ENCODE results near the gene ACSF2.

The ACSF2 gene

DNA sequence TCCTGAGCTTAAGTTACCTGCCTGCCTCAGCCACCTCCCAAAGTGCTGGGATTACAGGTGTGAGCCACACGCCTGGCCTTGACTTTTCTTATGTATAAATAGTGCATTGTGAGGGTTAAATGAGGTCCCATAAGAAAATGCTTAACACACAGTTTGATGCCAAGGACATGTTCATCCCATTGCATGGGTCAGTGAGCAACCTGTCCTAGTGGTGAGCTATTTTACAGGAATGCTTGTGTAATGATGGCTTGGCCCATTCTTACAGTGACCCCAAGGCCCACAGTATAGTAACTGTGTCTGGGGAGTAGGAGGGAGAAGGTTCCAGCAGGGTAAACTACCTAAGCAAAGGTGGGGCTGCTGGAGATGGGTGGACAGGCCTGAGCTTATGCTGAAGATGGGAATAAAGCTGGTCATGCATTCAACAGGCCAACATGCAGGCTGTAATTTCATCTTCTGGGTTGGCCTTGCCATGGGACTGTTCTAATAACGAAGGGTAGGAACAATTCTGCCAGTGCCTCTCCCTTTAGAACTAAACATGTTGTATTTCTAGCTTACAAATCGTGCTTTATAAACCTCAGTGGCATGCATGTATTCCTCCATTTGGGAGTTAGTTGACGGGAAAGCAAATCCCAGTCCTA lies 6.2 kb downstream of the ACSF2 start:
- intact Hi-C loops (cut with DNase I): no loop called here
- no peak for DNase-seq

- DNase-seq: peak in 1 of 10 donors; percentile 26
- intact Hi-C loops (cut with DNase I): no loop called here
These were observed 11.4 kb downstream of the ACSF2 start for GRCh38 chr17:50437409-50437808.

DNA sequence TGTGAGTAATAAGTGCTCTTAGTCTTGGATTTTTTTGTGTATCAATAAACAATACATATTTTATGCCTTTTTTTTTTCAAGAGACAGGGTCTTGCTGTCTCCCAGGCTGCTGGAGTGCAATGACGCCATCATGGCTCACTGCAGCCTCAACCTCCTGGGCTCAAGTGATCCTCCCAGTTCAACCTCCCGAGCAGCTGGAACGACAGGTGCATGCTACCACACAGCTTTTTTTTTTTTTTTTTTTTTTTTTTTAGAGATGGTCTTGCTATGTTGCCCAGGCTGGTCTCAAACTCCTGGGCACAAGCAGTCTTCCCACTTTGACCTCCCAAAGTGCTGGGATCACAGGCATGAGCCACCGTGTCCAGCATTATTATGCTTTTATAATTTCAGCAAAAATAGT lies 13.0 kb downstream of the ACSF2 start:
- intact Hi-C loops (cut with DNase I): no loop called here

DNA sequence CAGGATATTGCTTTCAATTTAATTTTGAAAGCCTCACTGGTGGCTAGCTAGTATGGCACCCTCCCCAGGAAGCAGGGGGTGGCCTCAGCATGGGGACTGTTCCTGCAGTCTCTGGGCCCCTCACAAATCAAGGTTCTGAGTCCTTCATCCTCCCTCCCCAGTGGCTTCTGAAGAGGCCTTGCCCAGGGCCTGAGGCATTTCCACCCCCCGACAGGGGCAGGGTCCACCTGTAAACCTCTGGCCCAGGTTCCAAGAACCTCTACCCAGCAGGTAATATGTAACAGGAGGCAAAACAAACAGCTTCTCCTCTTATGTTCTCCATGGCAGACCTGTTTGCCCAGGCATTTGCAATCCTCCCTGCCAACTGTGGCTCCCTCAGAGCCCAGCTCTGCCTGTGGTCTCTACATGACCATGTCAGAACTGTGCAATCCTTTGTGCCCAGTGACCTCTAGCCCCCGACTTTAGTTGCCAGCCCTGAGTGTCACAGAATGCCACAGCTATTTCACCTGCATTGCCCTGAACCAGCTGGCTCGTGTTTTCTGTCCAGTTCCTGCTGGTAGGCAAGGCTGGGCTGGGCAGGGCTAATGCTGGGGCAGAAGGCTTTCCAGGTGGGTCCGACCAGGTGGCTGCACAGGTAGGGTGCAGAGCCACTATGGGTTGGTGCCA lies 14.3 kb downstream of the ACSF2 start:
- peak in 1 of 10 donors; percentile 49 for DNase-seq
- intact Hi-C loops (cut with DNase I): no loop called here

More for the DNA sequence above, 13.0 kb downstream of the ACSF2 start:
- peak in 1 of 10 donors; percentile 29 for DNase-seq

- intact Hi-C loops (cut with DNase I): no loop called here
- peak in 1 of 10 donors; percentile 69 for DNase-seq
These were observed 15.1 kb downstream of the ACSF2 start for GRCh38 chr17:50440838-50441829.

- intact Hi-C loops (cut with DNase I): no loop called here
These were observed 17.5 kb downstream of the ACSF2 start for GRCh38 chr17:50443505-50443974.

DNA sequence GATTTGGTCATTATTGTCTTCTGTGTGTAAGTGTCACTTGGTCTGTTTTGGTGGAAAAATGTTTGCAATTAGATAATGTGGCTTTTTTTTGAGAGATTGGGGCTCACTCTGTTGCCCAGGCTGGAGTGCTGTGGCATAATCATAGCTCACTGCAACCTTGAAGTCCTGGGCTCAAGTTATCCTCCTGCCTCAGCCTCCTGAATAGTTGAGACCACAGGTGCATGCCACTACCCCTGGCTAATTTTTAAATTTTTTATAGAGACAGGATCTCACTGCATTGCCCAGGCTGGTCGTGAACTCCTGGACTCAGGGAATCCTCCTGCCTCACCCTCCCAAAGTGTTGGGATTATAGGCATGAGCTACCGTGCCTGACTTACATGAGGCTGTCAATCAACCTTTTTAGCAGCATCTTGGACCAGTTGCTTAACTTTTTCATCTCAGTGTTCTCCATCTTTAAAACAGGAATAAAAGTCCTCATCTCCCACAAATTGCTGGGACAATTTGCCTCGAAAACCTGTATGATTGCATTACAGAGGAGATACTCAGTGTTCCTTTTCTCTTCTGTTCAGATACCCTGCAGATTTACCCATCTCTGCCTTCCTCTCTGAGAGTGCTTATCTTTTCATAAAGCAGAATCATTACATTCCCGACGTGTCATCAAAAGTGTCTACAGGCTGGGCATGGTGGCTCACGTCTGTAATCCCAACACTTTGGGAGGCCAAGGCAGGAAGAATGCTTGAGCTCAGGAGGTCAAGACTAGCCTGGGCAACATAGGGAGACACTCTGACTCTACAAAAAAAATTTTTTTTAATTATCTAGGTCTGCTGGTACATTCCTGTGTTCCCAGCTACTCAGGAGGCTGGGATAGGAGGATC lies 19.1 kb downstream of the ACSF2 start:
- intact Hi-C loops (cut with DNase I): no loop called here
- DNase-seq: peak in 1 of 10 donors; percentile 12

More at GRCh38 chr17:50443505-50443974, 17.5 kb downstream of the ACSF2 start:
- no peak for DNase-seq

GRCh38 chr17:50445730-50446325 lies 19.8 kb downstream of the ACSF2 start:
- peak in 1 of 10 donors; percentile 3 for DNase-seq
- intact Hi-C loops (cut with DNase I): no loop called here

DNA sequence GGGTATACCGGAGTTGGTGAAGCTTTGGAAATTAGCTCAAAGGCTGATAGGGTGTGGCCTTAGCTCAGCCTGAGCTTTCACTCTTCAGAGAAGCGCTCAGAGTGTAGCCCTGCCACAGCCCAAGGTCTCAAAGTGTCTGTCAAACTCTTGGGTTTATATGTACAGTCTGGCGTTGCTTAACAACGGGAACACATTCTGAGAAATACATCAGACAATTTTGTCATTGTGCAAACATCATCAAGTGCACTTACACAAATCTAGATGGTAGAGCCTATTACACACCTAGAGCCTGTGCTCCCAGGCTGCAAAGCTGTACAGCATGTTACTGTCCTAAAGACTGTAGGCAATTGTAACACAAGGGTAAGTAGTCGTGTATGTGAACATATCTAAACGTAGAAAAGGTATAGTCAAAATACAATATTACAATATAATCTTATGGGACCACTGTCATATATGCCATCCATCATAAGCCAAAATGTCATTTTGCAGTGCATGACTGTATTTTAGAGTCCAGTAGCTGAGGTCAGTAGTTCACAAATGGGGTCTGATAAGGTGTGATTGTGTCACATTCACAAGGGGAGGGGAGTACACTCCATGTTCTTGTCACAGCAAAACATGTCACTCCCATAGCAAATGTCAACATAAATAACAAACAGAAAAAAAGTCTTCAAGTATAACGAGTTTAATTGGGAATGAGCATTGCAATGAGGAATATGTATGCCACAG lies 22.0 kb downstream of the ACSF2 start:
- intact Hi-C loops (cut with DNase I): no loop called here
- peak in 2 of 10 donors; percentile 32 for DNase-seq

DNA sequence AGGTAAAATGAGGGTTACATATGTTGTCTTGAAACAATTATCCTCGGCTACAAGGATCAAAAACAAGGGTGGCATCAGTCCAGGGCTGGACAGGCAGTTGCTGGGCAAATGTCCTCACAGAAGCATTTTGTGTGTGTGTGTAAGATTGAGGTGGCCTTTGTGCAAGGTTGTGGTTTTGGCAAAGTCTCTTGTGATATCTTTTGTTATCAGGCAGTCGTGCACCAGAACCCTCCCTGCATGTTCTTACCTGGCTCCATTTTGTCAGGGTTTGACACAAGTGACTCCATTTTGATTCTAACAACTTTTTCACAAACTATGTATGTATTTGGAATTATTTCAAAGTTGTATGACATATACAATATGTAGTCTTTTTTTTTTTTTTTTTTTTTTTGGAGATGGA lies 22.6 kb downstream of the ACSF2 start:
- intact Hi-C loops (cut with DNase I): no loop called here
- peak in 1 of 10 donors; percentile 7 for DNase-seq

GRCh38 chr17:50451943-50452629 lies 26.1 kb downstream of the ACSF2 start:
- intact Hi-C loops (cut with DNase I): no loop called here
- peak in 1 of 10 donors; percentile 24 for DNase-seq

DNA sequence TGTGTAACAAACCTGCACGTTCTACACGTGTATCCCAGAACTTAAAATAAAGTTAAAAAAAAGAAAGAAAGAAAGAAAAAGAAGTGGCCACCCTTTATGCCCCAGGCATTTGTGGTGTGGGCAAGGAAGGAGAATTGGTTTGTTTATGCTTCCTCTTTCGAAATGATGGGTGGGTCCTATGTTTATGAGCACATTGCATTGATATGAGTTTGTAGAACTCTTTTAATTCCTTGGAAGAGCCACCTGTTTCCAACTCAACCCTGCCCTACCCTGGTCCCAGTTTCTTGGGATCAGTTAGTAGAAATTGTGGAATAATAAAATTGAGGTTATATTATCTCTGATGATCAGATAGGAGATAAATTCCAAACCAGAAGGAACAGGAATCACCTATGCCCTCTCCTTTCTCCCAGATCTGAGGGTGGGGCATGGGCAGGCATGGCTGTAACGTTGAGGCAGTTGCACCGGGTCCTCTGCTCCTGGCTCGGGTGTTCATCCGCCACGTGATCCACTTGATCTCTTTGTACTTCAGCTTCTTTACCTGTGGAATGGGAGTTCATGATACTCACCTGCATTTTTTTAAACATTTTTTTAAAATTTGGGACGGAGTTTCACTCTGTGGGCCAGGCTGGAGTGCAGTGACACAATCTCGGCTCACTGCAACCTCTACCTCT lies 26.7 kb downstream of the ACSF2 start:
- peak in 2 of 10 donors; percentile 38 to 66 for DNase-seq
- intact Hi-C loops (cut with DNase I): no loop called here

DNA sequence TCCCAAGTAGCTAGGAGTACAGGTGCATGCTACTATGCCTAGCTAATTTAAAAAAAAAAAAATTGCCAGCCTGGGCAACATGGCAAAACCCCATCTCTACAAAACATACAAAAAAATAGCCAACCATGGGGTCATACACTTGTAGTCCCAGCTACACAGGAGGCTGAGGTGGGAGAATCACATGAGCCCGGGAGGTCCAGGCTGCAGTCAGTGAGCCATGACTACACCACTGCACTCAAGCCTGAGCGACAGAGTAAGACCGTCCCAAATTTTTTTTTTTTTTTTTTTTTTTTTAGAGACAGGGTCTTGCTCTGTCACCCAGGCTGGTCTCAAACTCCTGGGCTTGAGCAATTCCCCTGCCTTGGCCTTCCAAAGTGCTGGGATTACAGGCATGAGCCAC lies 27.9 kb downstream of the ACSF2 start:
- intact Hi-C loops (cut with DNase I): no loop called here
- peak in 2 of 10 donors; percentile 8 to 18 for DNase-seq

DNA sequence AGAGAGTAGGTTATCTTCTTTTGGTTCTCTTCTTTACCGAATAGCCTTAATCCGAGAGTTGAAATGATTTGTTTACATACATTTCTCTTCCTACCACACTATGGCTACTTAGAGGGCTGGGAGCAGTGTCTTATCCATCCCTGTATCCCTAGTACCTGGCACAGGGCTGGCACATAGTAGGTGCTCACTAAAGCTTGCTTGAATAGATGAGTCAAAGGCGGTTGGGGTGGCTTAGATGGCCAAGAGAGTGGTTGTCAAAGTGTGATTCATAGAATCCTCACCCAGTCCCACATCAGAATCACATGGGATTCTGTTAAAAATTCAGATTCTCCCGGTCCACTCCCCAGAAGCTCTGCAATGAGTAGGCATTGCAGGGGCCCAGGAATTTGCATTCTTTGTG lies 31.6 kb downstream of the ACSF2 start:
- peak in 1 of 10 donors; percentile 8 for DNase-seq
- intact Hi-C loops (cut with DNase I): no loop called here

DNA sequence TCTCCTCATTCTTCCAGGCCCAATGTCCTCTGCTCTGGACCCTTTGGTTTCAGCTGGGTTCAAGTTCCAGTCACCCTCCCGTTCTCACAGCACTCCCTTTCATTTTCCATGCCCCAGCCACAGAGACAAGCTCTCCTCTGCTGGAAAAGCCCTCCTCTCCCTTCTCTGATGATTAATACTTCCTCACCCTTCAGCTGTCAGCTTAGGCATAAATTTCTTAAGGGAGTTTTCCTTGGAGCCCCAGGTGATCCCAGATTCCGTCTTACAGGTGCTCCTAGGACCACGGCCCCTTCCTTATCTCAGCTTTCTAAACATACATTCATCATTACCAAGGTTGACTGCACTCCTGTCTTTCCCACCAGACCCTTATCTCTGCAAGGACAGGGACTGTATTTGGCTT lies 32.3 kb downstream of the ACSF2 start:
- intact Hi-C loops (cut with DNase I): no loop called here
- DNase-seq: peak in 1 of 10 donors; percentile 12

DNA sequence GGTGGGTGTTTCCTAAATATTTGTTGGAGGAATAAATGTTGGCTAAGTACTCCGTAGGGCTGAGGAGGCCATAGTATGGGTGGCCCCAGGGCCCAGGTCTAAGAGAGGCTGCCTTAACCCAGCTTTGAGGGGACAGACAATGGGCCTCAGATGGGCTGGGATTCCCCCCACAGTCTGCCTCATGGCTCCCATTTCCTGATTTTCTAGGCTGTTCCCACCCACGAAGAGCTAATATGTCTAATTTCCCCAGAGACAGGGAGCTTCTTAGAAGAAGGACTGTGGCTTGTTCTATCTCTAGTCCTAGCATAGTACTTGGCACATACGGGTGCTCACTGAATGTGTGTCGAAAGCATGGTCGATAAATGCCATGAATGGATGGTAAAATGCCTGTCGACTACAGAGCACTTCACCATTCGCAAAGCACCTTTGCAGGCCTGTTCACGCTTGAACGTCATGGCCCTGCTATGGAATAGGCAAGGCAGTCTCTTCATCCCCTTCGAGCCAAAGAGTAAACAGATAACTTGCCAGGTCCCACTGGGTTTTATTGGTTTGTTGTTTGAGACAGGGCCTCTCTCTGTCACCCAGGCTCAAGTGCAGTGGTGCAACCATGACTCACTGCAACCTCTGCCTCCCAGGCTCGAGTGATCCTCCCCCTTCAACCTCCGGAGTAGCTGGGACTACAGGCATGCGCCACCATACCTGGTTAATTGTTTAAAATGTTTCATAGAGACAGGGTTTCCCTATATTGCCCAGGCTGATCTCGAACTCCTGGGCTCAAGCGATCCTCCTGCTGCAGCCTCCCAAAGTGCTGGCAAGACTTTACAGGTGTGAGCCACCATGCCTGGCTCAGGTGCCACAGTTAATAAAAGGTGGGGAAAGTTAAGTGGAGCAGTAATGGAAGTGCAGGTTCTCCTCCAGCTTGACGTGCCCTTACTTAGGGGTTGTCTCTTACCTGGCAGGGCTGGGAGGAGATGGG lies 33.0 kb downstream of the ACSF2 start:
- peak in 2 of 10 donors; percentile 20 to 46 for DNase-seq

More for the DNA sequence above, 33.0 kb downstream of the ACSF2 start:
- intact Hi-C loops (cut with DNase I): no loop called here
